NCI-H2107 treated with DMSO at 0.1 percent for 48 hours (cell line): ENCODE measurements around the gene ILDR1.
A peak's percentile ranks its signal among the peaks of the same experiment; 100 is the strongest.

ENCODE experiments used
- DNase-seq: peaks from one replicate; lab custom pipeline; 2025; ENCODE audit not compliant: unreplicated experiment; lab: John Stamatoyannopoulos, UW

ILDR1 gene

DNA sequence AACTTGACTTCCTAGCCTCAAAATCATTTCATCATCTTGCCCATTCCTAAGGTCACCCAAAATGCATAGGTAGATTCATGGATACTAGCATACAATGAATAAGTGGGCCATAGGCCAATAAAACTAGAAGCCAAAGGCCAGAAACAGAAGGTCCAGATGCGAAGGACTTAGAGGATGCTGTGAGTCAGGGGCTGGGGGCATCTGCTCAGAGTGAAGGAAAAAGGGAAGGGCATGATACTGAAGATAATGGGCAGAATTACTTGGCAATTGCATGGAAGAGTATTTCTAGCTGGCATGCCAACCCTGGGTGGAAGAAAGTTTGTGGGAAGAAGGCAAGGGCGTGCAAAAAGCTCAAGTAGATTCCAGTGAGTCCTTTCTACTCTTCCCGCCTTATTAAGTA lies 27.5 kb downstream of the ILDR1 start:
- DNase-seq: no peak

GRCh38 chr3:121992601-121993560 lies 29.2 kb downstream of the ILDR1 start:
- DNase-seq: no peak

GRCh38 chr3:121989943-121990342 lies 32.1 kb downstream of the ILDR1 start:
- DNase-seq: no peak

DNA sequence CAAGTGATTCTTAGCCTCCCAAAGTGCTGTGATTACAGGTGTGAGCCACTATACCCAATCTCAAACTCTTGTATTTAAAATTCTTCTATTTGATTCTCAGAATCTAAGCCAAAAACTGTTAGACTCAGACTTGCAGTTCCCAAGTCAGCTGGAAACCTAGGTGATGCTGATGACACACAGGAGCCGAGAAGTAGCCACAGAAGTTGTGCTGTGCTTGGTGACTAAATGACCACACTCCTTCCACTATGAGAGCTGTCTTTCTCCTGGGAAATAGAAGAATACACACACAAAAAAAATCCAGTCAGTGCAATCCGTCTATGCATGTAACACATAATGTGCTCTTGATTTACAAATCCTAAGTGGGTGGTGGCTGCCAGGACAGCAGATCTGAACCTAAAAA lies 33.9 kb downstream of the ILDR1 start:
- no peak for DNase-seq

GRCh38 chr3:121985846-121986245 lies 36.2 kb downstream of the ILDR1 start:
- no peak for DNase-seq

- DNase-seq: no peak
These were observed 40.6 kb downstream of the ILDR1 start for GRCh38 chr3:121981473-121981872.

DNA sequence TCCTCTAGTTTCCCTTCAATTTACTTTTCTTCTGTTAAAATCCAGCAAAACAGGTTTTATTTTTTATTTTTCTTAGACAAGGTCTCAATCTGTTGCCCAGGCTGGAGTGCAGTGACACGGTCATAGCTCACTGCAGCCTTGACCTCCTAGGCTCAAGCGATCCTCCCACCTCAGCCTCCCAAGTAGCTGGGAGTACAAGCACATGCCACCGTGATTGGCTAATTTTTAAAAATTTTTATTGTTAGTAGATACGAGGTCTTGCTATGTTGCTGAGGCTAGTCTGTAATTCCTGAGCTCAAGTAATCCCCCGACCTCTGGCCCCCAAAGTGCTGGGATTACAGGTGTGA lies 41.6 kb downstream of the ILDR1 start:
- no peak for DNase-seq

DNA sequence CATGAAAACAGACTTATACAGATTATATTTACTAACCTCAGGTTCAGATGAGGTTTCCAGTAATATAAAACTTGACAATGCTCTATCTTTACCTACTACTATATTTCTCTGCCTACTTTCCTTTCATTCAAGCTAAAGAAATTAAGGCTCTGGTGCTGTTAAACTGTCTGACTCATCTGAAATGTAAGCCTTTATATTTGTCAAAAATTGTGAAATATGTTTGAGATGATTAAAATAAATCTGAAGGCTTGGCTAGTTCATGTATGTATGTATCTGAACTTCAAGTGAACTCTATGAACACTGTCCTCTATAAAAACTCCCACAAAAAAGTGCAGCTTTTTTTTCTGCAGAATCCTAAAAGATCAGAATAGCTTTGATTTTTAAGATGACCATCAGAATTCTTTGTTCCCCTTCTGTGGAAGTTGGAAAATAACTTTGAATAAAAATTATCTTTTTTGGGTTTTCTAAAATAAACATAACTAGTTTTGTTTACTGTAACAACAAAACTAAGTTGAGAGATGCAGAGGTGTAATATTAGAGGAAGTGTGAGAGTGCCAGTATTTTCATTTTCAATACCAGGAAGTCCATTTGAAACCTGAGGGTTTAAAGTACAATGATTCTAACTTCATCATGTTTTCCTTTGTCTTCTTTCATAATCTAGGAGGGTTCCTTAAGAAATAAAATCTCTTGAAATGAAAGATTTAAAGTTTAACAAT lies 42.2 kb downstream of the ILDR1 start:
- no peak for DNase-seq

DNA sequence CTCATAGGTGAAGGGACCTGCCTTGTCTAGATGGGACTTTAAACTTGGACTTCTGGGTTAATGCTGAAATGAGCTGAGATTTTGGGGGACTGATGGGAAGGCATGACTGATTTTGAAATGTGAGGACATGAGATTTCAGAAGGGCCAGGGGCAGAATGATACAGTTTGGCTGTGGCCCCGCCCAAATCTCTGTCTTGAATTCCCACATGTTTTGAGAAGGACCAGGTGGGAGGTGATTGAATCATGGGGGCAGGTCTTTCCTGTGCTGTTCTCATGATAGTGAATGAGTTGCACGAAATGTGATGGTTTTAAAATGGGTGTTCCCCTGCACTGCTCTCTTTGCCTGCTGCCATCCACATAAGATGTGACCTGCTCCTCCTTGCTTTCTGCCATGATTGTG lies 42.8 kb downstream of the ILDR1 start:
- no peak for DNase-seq

DNA sequence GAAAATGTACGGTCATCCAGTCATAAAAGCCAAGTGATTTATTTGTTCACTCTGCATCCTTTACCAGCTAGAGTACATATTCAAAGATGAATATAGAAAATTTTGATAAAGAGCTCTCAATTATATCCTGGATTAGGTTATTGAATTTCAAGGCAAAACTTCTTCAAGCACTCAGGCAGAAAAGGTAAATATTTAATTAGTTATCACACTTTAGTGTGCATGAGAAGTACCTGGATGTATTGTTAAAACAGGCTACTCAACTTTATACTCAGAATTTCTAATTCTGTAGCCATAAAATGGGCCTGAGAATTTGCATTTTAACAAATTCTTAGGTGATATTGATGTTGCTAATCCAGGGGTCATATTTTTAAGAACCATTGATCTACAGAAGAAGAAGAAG lies 45.3 kb downstream of the ILDR1 start:
- DNase-seq: peak; percentile 9

DNA sequence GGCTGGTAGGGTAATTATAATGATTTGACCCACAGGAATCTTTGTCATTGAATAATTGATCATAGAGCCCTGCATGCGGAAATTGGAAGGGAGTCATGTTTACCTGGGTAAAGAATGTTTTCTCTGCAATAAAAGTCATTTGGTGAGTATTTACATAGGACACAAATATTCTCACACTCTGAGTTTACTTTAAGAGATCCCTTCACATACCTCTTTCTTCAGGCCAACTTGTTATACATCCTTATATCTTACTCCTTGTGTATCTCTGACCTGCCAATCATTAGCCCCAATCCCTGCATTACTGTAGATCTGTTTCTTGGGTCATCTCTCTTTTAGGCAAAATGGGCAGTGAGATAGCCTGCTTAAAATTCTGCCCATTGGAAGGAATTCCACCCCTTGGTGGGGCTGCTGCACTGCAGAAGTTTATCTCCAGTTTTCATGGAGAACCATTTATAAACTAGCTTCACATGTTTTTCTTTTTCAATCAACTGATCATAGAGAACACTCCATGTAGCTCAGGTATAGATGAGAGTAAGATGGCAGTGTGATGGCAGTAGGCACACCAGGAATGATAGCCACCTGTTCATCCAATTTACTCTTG lies 46.2 kb downstream of the ILDR1 start:
- DNase-seq: no peak

DNA sequence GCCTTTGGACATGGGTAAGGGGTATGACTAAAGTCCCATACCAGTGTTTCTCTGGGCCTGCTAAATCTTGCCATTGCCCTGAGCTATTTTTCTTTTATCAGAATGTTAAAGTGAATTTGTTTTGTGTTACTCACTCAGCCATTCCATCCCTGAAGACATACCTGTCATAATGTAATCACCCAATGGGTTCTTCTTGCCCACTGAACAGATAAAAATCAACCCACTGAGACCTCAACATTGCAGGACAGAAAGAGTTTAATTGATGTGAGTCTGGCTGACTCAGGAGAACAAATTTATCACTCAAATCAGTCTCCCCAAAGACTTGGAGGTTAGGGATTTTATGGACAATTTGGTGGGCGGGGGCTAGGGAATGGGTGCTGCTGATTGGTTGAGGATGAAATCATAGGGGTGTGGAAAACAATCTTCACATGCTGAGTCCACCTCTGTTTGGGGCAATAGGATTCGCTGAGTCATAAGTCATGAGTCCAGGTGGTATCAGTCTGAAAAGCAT lies 47.4 kb downstream of the ILDR1 start:
- no peak for DNase-seq

DNA sequence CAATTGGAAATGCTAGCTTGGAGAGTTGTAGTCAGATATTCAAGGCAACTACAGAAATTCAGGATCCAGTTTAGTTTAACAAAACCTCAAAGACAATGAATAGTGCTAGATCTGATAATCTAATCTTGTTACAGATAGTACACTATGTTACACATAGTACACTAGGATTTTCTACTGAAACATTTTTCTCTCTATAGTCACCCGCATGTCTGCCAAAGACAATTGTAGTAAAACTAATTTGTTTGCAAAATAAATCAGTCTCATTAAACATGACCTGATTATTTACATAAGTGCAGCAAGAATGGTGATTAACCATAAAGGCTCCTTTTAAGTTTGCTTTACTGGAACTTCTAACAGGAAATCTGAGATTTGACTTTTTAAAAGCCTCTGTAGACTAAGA lies 52.0 kb downstream of the ILDR1 start:
- DNase-seq: no peak

DNA sequence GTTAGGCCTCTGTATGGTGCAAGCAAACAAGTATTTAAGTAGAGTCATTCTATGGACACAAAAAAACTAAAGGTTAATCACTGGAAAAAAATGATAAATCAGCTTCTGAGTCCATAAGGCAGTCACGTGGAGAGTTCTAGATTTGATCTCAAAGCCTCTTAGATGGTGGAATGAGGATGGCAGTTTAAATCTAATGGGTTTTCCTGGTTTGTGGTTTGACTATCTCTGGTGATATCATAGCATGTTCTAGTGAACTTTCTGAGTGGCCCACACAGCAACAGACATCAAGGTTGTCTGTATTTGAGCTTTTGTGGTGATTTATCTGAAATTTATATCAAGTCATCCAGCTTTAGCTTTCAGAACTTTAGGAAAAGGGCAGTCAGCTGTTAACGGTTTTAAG lies 52.4 kb downstream of the ILDR1 start:
- DNase-seq: no peak

GRCh38 chr3:121963608-121964007 lies 58.4 kb downstream of the ILDR1 start:
- no peak for DNase-seq

GRCh38 chr3:121962443-121962842 lies 59.6 kb downstream of the ILDR1 start:
- DNase-seq: no peak

GRCh38 chr3:121961283-121961682 lies 60.8 kb downstream of the ILDR1 start:
- no peak for DNase-seq

- DNase-seq: no peak
These were observed 63.2 kb downstream of the ILDR1 start for GRCh38 chr3:121958801-121959200.

DNA sequence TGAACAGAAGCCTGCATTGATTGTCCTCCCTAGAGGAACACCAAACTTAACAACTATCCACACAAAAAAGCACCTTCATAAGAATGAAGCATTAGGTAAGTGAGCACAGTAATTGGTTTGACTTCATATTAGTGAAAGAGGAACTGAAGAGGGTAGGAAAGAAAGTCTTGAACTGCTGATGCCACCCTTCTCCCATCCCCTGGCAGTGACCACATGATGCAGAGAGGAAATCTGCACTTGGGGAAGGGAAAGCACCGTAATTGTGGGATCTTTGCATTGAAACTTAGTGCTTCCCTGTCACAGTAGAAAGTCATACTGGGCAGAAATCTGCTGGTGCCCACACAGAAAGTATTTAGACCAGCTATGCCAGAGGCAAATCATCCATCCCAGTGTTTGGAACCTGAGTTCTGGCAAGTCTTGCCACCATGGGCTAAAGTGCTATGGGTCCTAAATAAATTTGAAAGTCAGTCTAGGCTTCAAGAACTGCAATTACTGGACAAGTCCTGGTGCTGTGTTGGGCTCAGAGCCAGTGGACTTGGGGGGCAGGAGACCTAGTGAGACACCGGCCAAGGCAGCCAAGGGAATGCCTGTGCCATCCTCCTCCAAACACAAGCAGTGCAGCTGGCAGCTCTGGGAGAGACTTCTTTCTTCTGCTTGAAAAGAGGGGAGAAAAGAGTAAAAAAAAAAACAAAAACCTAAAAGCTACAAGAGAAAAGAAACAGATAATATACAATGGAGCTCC lies 64.2 kb downstream of the ILDR1 start:
- no peak for DNase-seq

GRCh38 chr3:121956363-121956762 lies 65.7 kb downstream of the ILDR1 start:
- DNase-seq: no peak

DNA sequence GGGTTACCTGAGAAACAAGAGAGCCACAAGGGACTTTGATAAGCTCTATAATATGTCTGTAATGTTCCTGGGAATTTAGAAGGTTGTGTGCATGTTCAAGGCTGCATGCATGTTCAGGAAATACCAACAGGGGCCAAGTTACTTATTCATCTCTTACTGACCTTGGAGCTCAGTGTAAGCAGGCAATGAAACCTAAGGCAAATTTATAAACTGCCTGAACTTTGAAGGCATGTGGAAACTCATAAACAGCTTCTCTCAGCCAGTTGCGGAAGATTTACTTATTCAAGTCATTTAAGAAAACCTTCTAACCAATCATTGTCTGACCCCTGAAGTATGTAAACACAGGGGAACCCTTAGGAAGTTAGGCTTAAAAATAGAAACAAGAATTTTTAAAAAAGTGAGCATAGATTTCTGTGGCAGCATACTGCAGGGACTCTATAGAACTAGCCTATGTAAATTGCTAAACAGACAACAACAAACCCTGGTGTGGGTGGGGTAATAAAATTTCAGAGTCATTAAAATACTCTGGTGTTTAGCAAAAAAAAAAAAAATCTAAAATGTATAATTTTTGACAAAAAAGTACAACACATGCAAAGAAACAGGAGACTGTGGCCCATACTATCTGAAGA lies 70.6 kb downstream of the ILDR1 start:
- no peak for DNase-seq
